ENCODE measurements around the gene MTARC1.

DNA sequence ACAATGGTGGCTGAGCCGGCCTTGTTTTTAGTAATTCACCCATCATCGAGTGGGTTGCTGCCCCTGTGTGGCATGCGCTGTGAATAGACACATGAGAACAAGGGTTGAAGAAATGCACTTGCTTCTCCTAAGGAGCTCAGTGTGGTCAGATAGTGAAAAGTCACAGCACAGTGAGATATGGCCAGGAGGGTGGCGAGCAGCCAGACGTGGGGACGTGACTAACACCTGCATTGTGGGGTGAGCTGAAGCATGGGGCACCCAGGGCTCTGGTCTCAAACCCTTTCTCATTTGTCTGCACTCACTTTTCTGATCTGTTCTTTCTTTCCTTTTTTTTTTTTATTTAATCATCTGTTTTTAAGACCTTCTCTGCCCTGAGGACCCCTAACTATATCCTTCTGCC, 13.5 kb downstream of the MTARC1 start:
- TF ChIP-seq, protein P1, sequence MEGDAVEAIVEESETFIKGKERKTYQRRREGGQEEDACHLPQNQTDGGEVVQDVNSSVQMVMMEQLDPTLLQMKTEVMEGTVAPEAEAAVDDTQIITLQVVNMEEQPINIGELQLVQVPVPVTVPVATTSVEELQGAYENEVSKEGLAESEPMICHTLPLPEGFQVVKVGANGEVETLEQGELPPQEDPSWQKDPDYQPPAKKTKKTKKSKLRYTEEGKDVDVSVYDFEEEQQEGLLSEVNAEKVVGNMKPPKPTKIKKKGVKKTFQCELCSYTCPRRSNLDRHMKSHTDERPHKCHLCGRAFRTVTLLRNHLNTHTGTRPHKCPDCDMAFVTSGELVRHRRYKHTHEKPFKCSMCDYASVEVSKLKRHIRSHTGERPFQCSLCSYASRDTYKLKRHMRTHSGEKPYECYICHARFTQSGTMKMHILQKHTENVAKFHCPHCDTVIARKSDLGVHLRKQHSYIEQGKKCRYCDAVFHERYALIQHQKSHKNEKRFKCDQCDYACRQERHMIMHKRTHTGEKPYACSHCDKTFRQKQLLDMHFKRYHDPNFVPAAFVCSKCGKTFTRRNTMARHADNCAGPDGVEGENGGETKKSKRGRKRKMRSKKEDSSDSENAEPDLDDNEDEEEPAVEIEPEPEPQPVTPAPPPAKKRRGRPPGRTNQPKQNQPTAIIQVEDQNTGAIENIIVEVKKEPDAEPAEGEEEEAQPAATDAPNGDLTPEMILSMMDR (IDR thresholded peaks at IDR 0.05; ENCODE audit: low read length): no peak
- TF ChIP-seq EZH2 (optimal IDR thresholded peaks at IDR 0.05; ENCODE audit: low read depth, low read length): no peak

All from MM.1S (cell line).